Measurements from ENCODE around the gene FAM117A. TPM values are rescaled to one million over a fixed set of nuclear protein-coding genes. Genes with fewer than 3 reads are reported as not detected.

Gene FAM117A
- polyA plus RNA-seq, 1 of the 3 experiments (the other 2 are of a cell fraction) = 7.8 TPM

- H3K4me3 ChIP-seq (ENCODE audit: low read depth in 2 of 2, low read length in 1 of 2) = no peak overlapping the region
- H4K20me1 ChIP-seq (ENCODE audit: insufficient read depth) = no peaks in the 10 kb centered on the region
- WGBS (ENCODE audit: low lambda C conversion rate) = 67% methylated on average over 9 of the region's 9 CpGs
- H3K9me3 ChIP-seq = no peaks in the 10 kb centered on the region
- no peak overlapping the region for H3K9ac ChIP-seq
- H3K27me3 ChIP-seq (ENCODE audit: insufficient read depth) = no peaks in the 10 kb centered on the region
- H2AFZ ChIP-seq (ENCODE audit: low read depth) = no peak overlapping the region
- CTCF ChIA-PET = interaction anchor here (0.7 to 50.8 kb wide), 6 partner anchors 8 to 141 kb away, joined by 3 to 2107 read pairs (median 5); partner anchors contain the start of genes NXPH3 and SLC35B1
- no peaks in the 10 kb centered on the region for H3K9me2 ChIP-seq
- H3K36me3 ChIP-seq (replicated peaks in 1 of 2; ENCODE audit: control insufficient read depth in 1 of 2, insufficient read depth in 2 of 2, low read length in 1 of 2) = peaks cover 4 to 32% of the 10 kb centered on the region in 2 experiments
- H3K79me2 ChIP-seq (ENCODE audit: insufficient read depth) = no peaks in the 10 kb centered on the region
- H3K4me2 ChIP-seq = no peak overlapping the region
- POLR2A ChIA-PET = no interaction called here
- no peaks in the 10 kb centered on the region for H3K4me1 ChIP-seq (ENCODE audit: control insufficient read depth in 1 of 2, insufficient read depth in 2 of 2, low read depth in 1 of 2, low read length in 1 of 2)
- TF ChIP-seq FOSL2 (IDR thresholded peaks at IDR 0.05; ENCODE audit: borderline replicate concordance, low read depth) = no peak
- TF ChIP-seq NRF1 (IDR thresholded peaks at IDR 0.05; ENCODE audit: low read depth, low read length) = no peak
- TF ChIP-seq CTCF (IDR thresholded peaks at IDR 0.05) = no peak
- no peak for TF ChIP-seq EP300 (IDR thresholded peaks at IDR 0.05; ENCODE audit: borderline replicate concordance in 1 of 2, low read depth in 1 of 2, low read length in 1 of 2)
- no peak for TF ChIP-seq TEAD4 (IDR thresholded peaks at IDR 0.05; ENCODE audit: borderline replicate concordance, insufficient read depth)
- no peak for TF ChIP-seq MAX (IDR thresholded peaks at IDR 0.05; ENCODE audit: low read depth)
- no peak for TF ChIP-seq USF1 (IDR thresholded peaks at IDR 0.05; ENCODE audit: borderline replicate concordance, low read depth)
- no peak for TF ChIP-seq GABPA (IDR thresholded peaks at IDR 0.05; ENCODE audit: low read depth)
- TF ChIP-seq ZBTB33 (IDR thresholded peaks at IDR 0.05; ENCODE audit: borderline replicate concordance, low read depth) = no peak
- TF ChIP-seq YY1 (IDR thresholded peaks at IDR 0.05; ENCODE audit: low read depth) = no peak
- TF ChIP-seq CHD2 (IDR thresholded peaks at IDR 0.05; ENCODE audit: low read length, partially characterized antibody) = no peak
- TF ChIP-seq GATA2 (CRISPR knock-in tag; IDR thresholded peaks at IDR 0.05) = no peak
- no peak for TF ChIP-seq REST (IDR thresholded peaks at IDR 0.05; ENCODE audit: low read depth, low read length)
- no peak for TF ChIP-seq TCF12 (IDR thresholded peaks at IDR 0.05)
- no peak for TF ChIP-seq RAD21 (IDR thresholded peaks at IDR 0.05; ENCODE audit: low read length)
- no peak for TF ChIP-seq ELF1 (IDR thresholded peaks at IDR 0.05)
- no peak for TF ChIP-seq RFX5 (IDR thresholded peaks at IDR 0.05; ENCODE audit: low read length)
- no peak for TF ChIP-seq EZH2phosphoT487 (IDR thresholded peaks at IDR 0.05; ENCODE audit: borderline replicate concordance, low read depth)
- no peak overlapping the region for H3K27ac ChIP-seq (ENCODE audit: low read depth in 2 of 2, low read length in 1 of 2)
- DNase-seq = no peak
- no peaks in the 10 kb centered on the region for H3F3A ChIP-seq (replicated peaks; ENCODE audit: insufficient read depth)
These were observed 48.1 kb downstream of the FAM117A start for GRCh38 chr17:49715717-49716279.
